ENCODE results near the gene KLK8.

GRCh38 chr19:51027126-51027806 lies 25.9 kb upstream of the KLK8 start:
- no peak for TF ChIP-seq FOXP2 (optimal IDR thresholded peaks at IDR 0.05; ENCODE audit: borderline replicate concordance, extremely low read depth, extremely low read length, insufficient read depth)
- no peak for TF ChIP-seq POLR2AphosphoS5 (IDR thresholded peaks at IDR 0.05; ENCODE audit: low read depth, low read length)
- no peak for TF ChIP-seq REST (IDR thresholded peaks at IDR 0.05; ENCODE audit: insufficient read depth in 1 of 2, low read depth in 2 of 2, low read length in 2 of 2)
- no peak for TF ChIP-seq TAF1 (IDR thresholded peaks at IDR 0.05; ENCODE audit: borderline replicate concordance, insufficient read depth, low read length)
